Fibroblast of pulmonary artery (primary cell): ENCODE results near the gene SPRYD3.

Experiments
- DNase-seq: peaks from one replicate; pipeline ENCODE4 v3.0.0-alpha.2; 2010; ENCODE audit warnings: low read depth
- H3K4me3 ChIP-seq: replicated peaks from 2 replicates; pipeline ENCODE4 v1.5.1; 2011; ENCODE audit warnings: low read depth, mild to moderate bottlenecking, control low read depth, low read length, moderate library complexity
- TF ChIP-seq, protein P1 (sequence below): IDR thresholded peaks from 2 replicates; pipeline ENCODE4 v1.5.1; 2011; ENCODE audit warnings: mild to moderate bottlenecking, control low read depth, low read length, inconsistent platforms; ENCODE audit errors: missing control alignments

The SPRYD3 gene

DNA sequence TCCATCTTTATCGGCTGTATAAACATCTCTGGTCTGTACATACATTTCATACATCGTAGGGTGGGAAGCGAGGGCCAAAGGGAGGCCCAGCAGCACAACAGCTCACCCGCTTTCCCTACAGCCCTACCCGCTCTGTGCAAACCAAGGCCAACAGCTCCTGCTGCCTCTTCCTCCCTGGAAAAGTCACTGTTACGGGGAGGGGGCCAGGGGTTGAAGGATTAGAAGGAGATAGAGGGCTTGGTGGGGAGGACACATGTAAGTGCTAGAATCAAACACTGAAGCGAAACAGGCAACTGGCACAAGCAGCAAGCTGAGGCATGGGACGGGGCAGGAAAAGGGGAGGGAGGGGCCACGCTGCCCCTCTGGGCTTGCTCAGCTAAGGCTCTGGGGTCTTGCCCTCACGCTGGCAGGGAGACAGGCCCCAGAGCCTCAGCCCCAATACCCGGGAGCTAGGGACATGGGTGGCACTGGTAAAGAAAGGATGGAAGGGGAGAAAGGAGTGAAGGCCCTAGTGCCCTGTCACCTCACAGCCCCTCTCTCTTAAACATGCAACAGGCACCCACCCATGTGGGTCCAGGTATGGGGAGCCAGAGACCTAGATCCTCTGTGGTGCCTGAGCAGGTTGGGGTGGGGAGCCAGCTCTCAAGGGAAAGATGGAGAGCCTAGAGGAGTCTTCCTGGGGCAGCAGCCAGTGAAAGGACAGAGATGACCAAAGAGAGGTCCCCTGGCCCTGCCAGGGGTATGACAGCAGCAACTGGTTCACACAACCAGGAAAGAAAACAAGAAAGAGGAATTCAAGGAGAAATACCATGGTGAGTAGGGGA lies 14.4 kb downstream of the SPRYD3 start:
- TF ChIP-seq, protein P1, sequence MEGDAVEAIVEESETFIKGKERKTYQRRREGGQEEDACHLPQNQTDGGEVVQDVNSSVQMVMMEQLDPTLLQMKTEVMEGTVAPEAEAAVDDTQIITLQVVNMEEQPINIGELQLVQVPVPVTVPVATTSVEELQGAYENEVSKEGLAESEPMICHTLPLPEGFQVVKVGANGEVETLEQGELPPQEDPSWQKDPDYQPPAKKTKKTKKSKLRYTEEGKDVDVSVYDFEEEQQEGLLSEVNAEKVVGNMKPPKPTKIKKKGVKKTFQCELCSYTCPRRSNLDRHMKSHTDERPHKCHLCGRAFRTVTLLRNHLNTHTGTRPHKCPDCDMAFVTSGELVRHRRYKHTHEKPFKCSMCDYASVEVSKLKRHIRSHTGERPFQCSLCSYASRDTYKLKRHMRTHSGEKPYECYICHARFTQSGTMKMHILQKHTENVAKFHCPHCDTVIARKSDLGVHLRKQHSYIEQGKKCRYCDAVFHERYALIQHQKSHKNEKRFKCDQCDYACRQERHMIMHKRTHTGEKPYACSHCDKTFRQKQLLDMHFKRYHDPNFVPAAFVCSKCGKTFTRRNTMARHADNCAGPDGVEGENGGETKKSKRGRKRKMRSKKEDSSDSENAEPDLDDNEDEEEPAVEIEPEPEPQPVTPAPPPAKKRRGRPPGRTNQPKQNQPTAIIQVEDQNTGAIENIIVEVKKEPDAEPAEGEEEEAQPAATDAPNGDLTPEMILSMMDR, result no peak
- H3K4me3 ChIP-seq, result no peak overlapping the region
- DNase-seq, result no peak

GRCh38 chr12:53063708-53064612 lies 15.2 kb downstream of the SPRYD3 start:
- peak; percentile 61 for DNase-seq
- no peak overlapping the region for H3K4me3 ChIP-seq
- TF ChIP-seq, protein P1, result no peak

- TF ChIP-seq, protein P1, result no peak
- H3K4me3 ChIP-seq, result no peak overlapping the region
- DNase-seq, result no peak
Observed at GRCh38 chr12:53062977-53063707, 16.0 kb downstream of the SPRYD3 start.

DNA sequence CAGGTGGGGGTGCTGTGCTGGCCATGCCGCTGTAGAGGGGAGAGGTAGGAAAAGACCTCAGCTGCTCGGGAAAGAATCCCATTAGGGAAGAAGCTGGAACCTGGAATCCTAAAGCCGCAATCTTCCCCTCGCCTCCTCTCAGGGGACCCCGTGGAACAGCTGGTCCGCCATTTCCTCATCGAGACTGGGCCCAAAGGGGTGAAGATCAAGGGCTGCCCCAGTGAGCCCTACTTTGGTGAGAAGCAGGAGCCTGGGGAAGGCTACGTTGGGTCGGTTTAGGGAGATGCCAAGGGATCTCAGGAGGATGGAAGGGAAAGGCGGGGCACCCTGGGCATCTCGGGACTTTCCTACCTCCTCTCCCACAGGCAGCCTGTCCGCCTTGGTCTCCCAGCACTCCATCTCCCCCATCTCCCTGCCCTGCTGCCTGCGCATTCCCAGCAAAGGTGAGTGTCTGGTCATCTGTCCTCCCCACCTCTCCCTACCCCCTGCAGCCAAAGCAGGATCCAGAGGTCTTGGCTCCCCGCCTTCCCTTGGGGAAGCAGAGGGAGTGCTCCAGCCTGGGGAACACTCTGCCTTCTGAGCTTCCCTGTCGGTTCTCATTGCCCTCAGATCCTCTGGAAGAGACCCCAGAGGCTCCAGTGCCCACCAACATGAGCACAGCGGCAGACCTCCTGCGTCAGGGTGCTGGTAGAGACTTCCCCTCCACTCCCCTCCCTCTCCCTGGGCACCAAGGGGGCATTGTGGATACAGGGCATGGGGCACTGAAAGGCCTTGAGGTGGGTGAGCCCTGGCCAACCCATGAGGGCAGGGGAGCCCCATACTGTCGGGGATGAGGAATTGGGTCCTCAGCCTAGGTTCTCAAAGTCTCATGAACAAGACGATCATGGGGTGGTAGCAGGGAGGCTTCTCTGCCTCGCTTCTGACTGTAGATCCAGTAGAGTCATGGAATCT lies 16.9 kb downstream of the SPRYD3 start:
- TF ChIP-seq, protein P1, result no peak
- no peak overlapping the region for H3K4me3 ChIP-seq
- DNase-seq, result no peak

DNA sequence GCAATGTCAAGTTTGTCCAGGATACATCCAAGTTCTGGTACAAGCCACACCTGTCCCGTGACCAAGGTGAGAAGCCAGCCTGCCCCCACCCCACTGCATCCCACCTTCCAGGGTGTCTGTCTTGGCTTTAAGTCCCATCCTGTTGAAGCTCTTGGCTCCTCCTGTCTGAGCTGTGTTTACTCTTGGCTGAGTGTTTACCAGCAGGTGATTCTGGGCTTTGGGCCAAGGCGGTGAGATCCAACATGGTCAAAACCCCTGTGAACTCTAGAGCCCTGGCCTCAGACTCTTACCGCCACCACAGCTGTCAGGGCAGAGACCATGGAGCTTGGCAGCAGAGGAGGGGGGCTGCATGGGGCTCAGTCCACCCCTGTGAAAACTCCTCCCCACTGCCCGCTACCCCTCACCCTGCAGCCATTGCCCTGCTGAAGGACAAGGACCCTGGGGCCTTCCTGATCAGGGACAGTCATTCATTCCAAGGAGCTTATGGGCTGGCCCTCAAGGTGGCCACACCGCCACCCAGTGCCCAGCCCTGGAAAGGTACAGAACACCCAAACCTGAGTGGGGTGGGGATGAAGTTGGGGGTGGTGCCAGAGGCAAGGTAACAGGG lies 17.7 kb downstream of the SPRYD3 start:
- no peak overlapping the region for H3K4me3 ChIP-seq
- TF ChIP-seq, protein P1, result no peak
- DNase-seq, result no peak
